Cerebellar nuclear complex (tissue), 1 donor: Measurements from ENCODE around the gene CPT1B.
A peak's percentile ranks its signal among the peaks of the same experiment; 100 is the strongest.

Source experiments
- DNase-seq, 2 experiments: peaks; one replicate each; lab custom pipeline; 2025; lab: John Stamatoyannopoulos, UW

The CPT1B gene

GRCh38 chr22:50585781-50586180 is 7.6 kb upstream of the CPT1B start:
- DNase-seq, result no peak

- no peak for DNase-seq
Measured at GRCh38 chr22:50585238-50585637, 7.0 kb upstream of the CPT1B start.

- no peak for DNase-seq
Measured at GRCh38 chr22:50584106-50585096, 6.2 kb upstream of the CPT1B start.

- DNase-seq, result no peak
Measured at GRCh38 chr22:50583294-50583861, 5.2 kb upstream of the CPT1B start.

GRCh38 chr22:50582493-50583293 is 4.5 kb upstream of the CPT1B start, which contains the start of gene CHKB:
Gene CHKB (minus strand): TSS chr22:50582849. CDS start chr22:50582781, 68 bp downstream.
- peak; percentile 86 to 93 for DNase-seq

GRCh38 chr22:50581950-50582492 is 3.8 kb upstream of the CPT1B start:
- DNase-seq, result no peak

- no peak for DNase-seq
Measured at GRCh38 chr22:50581031-50581949, 3.1 kb upstream of the CPT1B start.

GRCh38 chr22:50579752-50580151 is 1.5 kb upstream of the CPT1B start:
- DNase-seq, result no peak

GRCh38 chr22:50578776-50579310 is 616 bp upstream of the CPT1B start:
- DNase-seq, result no peak

- no peak for DNase-seq
Measured at GRCh38 chr22:50577697-50577986, 585 bp downstream of the CPT1B start.

- no peak for DNase-seq
Measured at GRCh38 chr22:50576806-50577696, 1.2 kb downstream of the CPT1B start.

- peak; percentile 37 to 44 for DNase-seq
Measured at GRCh38 chr22:50576070-50576469, 2.2 kb downstream of the CPT1B start.

GRCh38 chr22:50575426-50575941 is 2.7 kb downstream of the CPT1B start:
- DNase-seq, result no peak

GRCh38 chr22:50574383-50574755 is 3.9 kb downstream of the CPT1B start:
- no peak for DNase-seq

- no peak for DNase-seq
Measured at GRCh38 chr22:50573491-50574382, 4.5 kb downstream of the CPT1B start.

GRCh38 chr22:50572965-50573364 is 5.3 kb downstream of the CPT1B start:
- DNase-seq, result no peak

GRCh38 chr22:50571264-50572175 is 6.7 kb downstream of the CPT1B start:
- no peak for DNase-seq

- no peak for DNase-seq
Measured at GRCh38 chr22:50570861-50571260, 7.4 kb downstream of the CPT1B start.
